Transverse colon (tissue), 4 donors: Measurements from ENCODE around the gene DENND1A. TPM values are rescaled to one million over a fixed set of nuclear protein-coding genes. Genes with fewer than 3 reads are reported as not detected.

Experiments
- DNase-seq: peaks from one replicate; pipeline ENCODE4 v3.0.0-alpha.2; 2019
- H3K27ac ChIP-seq, 4 donors: fragments of 200-600 bp; sonication (generic); 2 replicates each; pipeline ENCODE4 v1.5.1; 2016 to 2018; ENCODE audit warnings: inconsistent platforms in 4 of 4
- H3K27me3 ChIP-seq: fragments of 200-600 bp; sonication (generic); 2 replicates; pipeline ENCODE4 v1.5.1; 2017; ENCODE audit warnings: inconsistent platforms
- H3K36me3 ChIP-seq, 4 donors: fragments of 200-600 bp; sonication (generic); 2 replicates each; pipeline ENCODE4 v1.5.1; 2017 to 2019; ENCODE audit warnings: inconsistent platforms in 4 of 4
- H3K4me1 ChIP-seq, 4 donors: fragments of 200-600 bp; sonication (generic); 2 replicates each; pipeline ENCODE4 v1.5.1; 2017 to 2020; ENCODE audit warnings: inconsistent platforms in 4 of 4
- H3K4me3 ChIP-seq, 4 donors: fragments of 200-600 bp; sonication (generic); 1 replicate in 1 of 4; 2 replicates in 3 of 4; pipeline versions ENCODE4 v1.5.1 to v1.6.1; 2017 to 2019; ENCODE audit warnings: inconsistent platforms in 4 of 4
- H3K9me3 ChIP-seq, 2 donors: fragments of 200-600 bp; sonication (generic); 2 replicates each; pipeline ENCODE4 v1.5.1; 2017 to 2019; ENCODE audit warnings: inconsistent platforms in 2 of 2
- EP300 ChIP-seq: sonication (generic); formaldehyde crosslinking; IDR thresholded peaks from one replicate; pipeline ENCODE4 v1.6.1; 2017; ENCODE audit warnings: antibody characterized with exemption, low read depth
- POLR2A ChIP-seq: fragments of 450-650 bp; IDR thresholded peaks from one replicate; pipeline ENCODE4 v1.6.1; 2016; ENCODE audit warnings: antibody characterized with exemption, mild to moderate bottlenecking, moderate library complexity
- POLR2AphosphoS5 ChIP-seq, 3 donors: sonication (generic); formaldehyde crosslinking; IDR thresholded peaks; one replicate each; pipeline ENCODE4 v1.6.1; 2016; ENCODE audit warnings: antibody characterized with exemption in 3 of 3
- WGBS, 2 donors: methylation state at CpG; one replicate each; pipeline ENCODE4 v1.1.5; 2018; ENCODE audit warnings: low coverage in 1 of 2; 5-methylcytosine and 5-hydroxymethylcytosine counted together
- in situ Hi-C, 4 donors: fragments of 200-750 bp; cut with MboI; loops; one replicate each; pipeline versions ENCODE4 v1.15.0 to v1.15.1; 2017; ENCODE audit warnings: low sequenced_read_pairs in 3 of 4, low pct_ligation_motif_present in 1 of 4, low pct_unique_long_range_greater_than_20kb in 1 of 4
- intact Hi-C: fragments of 100-400 bp; cut with DNase I; formaldehyde crosslinking; loops from one replicate; pipeline ENCODE4 v1.15.1; 2023; ENCODE audit warnings: low total_unique reads
- total RNA-seq, 4 donors: library from RNA; depleted of rRNA; stranded (reverse); fragments of >200 nt; gene quantifications; one replicate each; pipeline ENCODE4 v1.1.0, GENCODE V29; 2016
- TF ChIP-seq, protein P1 (sequence below), 5 experiments: fragments of 200-600 bp in 3 of 5; fragments of 450-650 bp in 2 of 5; sonication (generic) in 3 of 5; IDR thresholded peaks; 1 replicate in 2 of 5; 2 replicates in 3 of 5; pipeline ENCODE4 v1.5.1; 2016 to 2017; ENCODE audit warnings: antibody characterized with exemption in 5 of 5, inconsistent platforms in 3 of 5, mild to moderate bottlenecking in 2 of 5, moderate library complexity in 1 of 5

The DENND1A gene
- total RNA-seq, 4 donors from 2014 or later, result 12.5 to 78.6 (median 40.0) TPM

DNA sequence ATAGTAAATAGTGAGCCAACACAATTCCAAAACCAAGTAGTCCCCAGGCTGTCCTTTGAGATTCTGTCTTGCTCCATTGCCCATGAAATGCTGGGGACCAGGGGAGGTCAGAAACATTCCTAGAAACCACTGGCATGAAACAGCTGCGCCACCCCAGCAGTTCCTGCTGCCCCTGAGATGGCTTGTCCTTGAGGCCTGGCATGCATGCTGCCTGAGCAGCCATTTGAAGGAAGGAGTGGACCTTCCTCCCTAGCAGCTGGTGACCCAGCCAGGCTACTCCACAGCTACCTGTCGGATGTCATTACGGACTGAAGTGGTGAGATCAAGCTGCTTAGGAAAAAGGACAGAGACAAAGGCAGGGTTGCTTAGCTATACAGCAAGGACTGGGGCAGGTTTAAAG, 260.6 kb downstream of the DENND1A start:
- Histone ChIP-seq H3K9me3 (peaks cover 6 to 8% of the 10 kb centered on the region in 2 donors), H3K27ac (no peak overlapping the region), H3K4me3 (no peak overlapping the region), H3K27me3 (no peaks in the 10 kb centered on the region), H3K36me3 (peaks cover 0 to 19% (median 5%) of the 10 kb centered on the region in 4 donors), H3K4me1 (no peaks in the 10 kb centered on the region)
- 80 to 95% methylated on average over 2 to 3 of the region's 3 CpGs for WGBS, 2 donors
- in situ Hi-C loops (no loop called here), intact Hi-C loops (no loop called here)
- TF ChIP-seq POLR2AphosphoS5 (IDR thresholded peaks at IDR 0.05) (no peak), EP300 (no peak), POLR2A (no peak)
- TF ChIP-seq, protein P1, sequence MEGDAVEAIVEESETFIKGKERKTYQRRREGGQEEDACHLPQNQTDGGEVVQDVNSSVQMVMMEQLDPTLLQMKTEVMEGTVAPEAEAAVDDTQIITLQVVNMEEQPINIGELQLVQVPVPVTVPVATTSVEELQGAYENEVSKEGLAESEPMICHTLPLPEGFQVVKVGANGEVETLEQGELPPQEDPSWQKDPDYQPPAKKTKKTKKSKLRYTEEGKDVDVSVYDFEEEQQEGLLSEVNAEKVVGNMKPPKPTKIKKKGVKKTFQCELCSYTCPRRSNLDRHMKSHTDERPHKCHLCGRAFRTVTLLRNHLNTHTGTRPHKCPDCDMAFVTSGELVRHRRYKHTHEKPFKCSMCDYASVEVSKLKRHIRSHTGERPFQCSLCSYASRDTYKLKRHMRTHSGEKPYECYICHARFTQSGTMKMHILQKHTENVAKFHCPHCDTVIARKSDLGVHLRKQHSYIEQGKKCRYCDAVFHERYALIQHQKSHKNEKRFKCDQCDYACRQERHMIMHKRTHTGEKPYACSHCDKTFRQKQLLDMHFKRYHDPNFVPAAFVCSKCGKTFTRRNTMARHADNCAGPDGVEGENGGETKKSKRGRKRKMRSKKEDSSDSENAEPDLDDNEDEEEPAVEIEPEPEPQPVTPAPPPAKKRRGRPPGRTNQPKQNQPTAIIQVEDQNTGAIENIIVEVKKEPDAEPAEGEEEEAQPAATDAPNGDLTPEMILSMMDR (IDR thresholded peaks at IDR 0.05), result no peak
- no peak for DNase-seq

- no peak for DNase-seq
- H3K4me1 ChIP-seq, result no peaks in the 10 kb centered on the region
- WGBS, 2 donors, result 98 to 100% methylated on average over 1 of the region's 1 CpG
- H3K9me3 ChIP-seq, result peaks cover 6 to 12% of the 10 kb centered on the region in 2 donors
- in situ Hi-C loops (no loop called here), intact Hi-C loops (no loop called here)
- TF ChIP-seq POLR2A (no peak), EP300 (no peak), POLR2AphosphoS5 (IDR thresholded peaks at IDR 0.05) (no peak)
- TF ChIP-seq, protein P1 (IDR thresholded peaks at IDR 0.05), result no peak
- peaks cover 0 to 31% (median 12%) of the 10 kb centered on the region in 4 donors for H3K36me3 ChIP-seq
- no peak overlapping the region for H3K27ac ChIP-seq
- no peaks in the 10 kb centered on the region for H3K27me3 ChIP-seq
- no peak overlapping the region for H3K4me3 ChIP-seq
Measured at GRCh38 chr9:123663529-123663928, 266.4 kb downstream of the DENND1A start.

GRCh38 chr9:123662057-123662776, 267.7 kb downstream of the DENND1A start:
- no peak for TF ChIP-seq POLR2AphosphoS5 (IDR thresholded peaks at IDR 0.05)
- no peak for TF ChIP-seq EP300
- TF ChIP-seq POLR2A, result no peak
- TF ChIP-seq, protein P1 (IDR thresholded peaks at IDR 0.05), result no peak
- Histone ChIP-seq H3K36me3 (peaks cover 0 to 31% (median 12%) of the 10 kb centered on the region in 4 donors), H3K27me3 (no peaks in the 10 kb centered on the region), H3K27ac (no peak overlapping the region), H3K4me1 (no peaks in the 10 kb centered on the region), H3K4me3 (no peak overlapping the region), H3K9me3 (peaks cover 6 to 12% of the 10 kb centered on the region in 2 donors)
- DNase-seq, result no peak
- intact Hi-C loops, result no loop called here
- WGBS, 2 donors, result 83 to 86% methylated on average over 7 to 8 of the region's 8 CpGs
- in situ Hi-C loops, result no loop called here

- Histone ChIP-seq H3K4me1 (no peaks in the 10 kb centered on the region), H3K9me3 (peaks cover 6 to 12% of the 10 kb centered on the region in 2 donors), H3K4me3 (no peak overlapping the region), H3K27ac (no peak overlapping the region), H3K36me3 (peaks cover 0 to 21% (median 7%) of the 10 kb centered on the region in 4 donors), H3K27me3 (no peaks in the 10 kb centered on the region)
- in situ Hi-C loops (no loop called here), intact Hi-C loops (no loop called here)
- 76 to 79% methylated on average over 9 of the region's 9 CpGs for WGBS, 2 donors
- TF ChIP-seq POLR2A, result no peak
- TF ChIP-seq EP300, result no peak
- TF ChIP-seq, protein P1 (IDR thresholded peaks at IDR 0.05), result no peak
- TF ChIP-seq POLR2AphosphoS5 (IDR thresholded peaks at IDR 0.05), result no peak
- DNase-seq, result no peak
Measured at GRCh38 chr9:123660691-123661466, 269.0 kb downstream of the DENND1A start.
